ENCODE results near the gene SH2D1B. TPM values are rescaled to one million over a fixed set of nuclear protein-coding genes. Genes with fewer than 3 reads are reported as not detected.

SH2D1B gene
- total and polyA plus RNA-seq, 10 of the 15 experiments (the other 5 are each of a cell fraction or from before 2014, with no cell fraction given) = 0.18 TPM; not detected in 9

- POLR2A ChIA-PET = interaction anchor here (0.5 kb wide), 1 partner anchor 94 kb away, joined by 4 read pairs; no protein-coding TSS in a partner anchor
- BruUV-seq (replicated peaks) = no TSS peak
- Histone ChIP-seq H3K9ac (ENCODE audit: control insufficient read depth, insufficient read depth, low read length) (no peak overlapping the region), H4K20me1 (ENCODE audit: control insufficient read depth, insufficient read depth) (no peaks in the 10 kb centered on the region), H3K27me3 (replicated peaks in 1 of 2; ENCODE audit: control insufficient read depth in 2 of 2, insufficient read depth in 2 of 2, low read length in 1 of 2) (peaks cover 0 to 5% of the 10 kb centered on the region in 2 experiments; a peak in 3 of 4 replicates), H3K4me2 (ENCODE audit: control insufficient read depth, insufficient read depth) (no peak overlapping the region), H3K4me3 (no peak overlapping the region), H2AFZ (ENCODE audit: control insufficient read depth, low read depth, low read length) (no peak overlapping the region), H3K9me3 (replicated peaks; ENCODE audit: control insufficient read depth, insufficient read depth, low read length) (no peaks in the 10 kb centered on the region), H3K36me3 (ENCODE audit: control insufficient read depth in 2 of 2, insufficient read depth in 2 of 2, low read length in 1 of 2) (no peaks in the 10 kb centered on the region), H3K79me2 (ENCODE audit: control insufficient read depth, insufficient read depth, low read length) (no peaks in the 10 kb centered on the region), H3K27ac (ENCODE audit: control insufficient read depth, insufficient read depth) (no peak overlapping the region), H3K4me1 (ENCODE audit: control insufficient read depth, insufficient read depth, low read length) (no peaks in the 10 kb centered on the region)
- in situ Hi-C loops (cut with MboI) (no loop called here), intact Hi-C loops (cut with micrococcal nuclease; ENCODE audit: unreplicated experiment) (no loop called here)
- DNase-seq (ENCODE audit: low read depth, low spot score) (no peak), ATAC-seq (no peak), FAIRE-seq (no peak)
- RAD21 ChIA-PET (ENCODE audit: unreplicated experiment) = no interaction called here
- 2% methylated on average over 3 of the region's 3 CpGs for WGBS (ENCODE audit: insufficient coverage, insufficient replicate concordance, low lambda C conversion rate, missing lambda C conversion rate)
- TF ChIP-seq PAX8 (IDR thresholded peaks at IDR 0.05) = no peak
- no peak for TF ChIP-seq TCF12 (IDR thresholded peaks at IDR 0.05; ENCODE audit: low read depth, low read length)
- TF ChIP-seq BMI1 (IDR thresholded peaks at IDR 0.05; ENCODE audit: borderline replicate concordance) = no peak
- TF ChIP-seq ZZZ3 (IDR thresholded peaks at IDR 0.05; ENCODE audit: control insufficient read depth, insufficient read length, low read depth) = no peak
- TF ChIP-seq CHD4 (IDR thresholded peaks at IDR 0.05) = no peak
- no peak for TF ChIP-seq HSF1 (IDR thresholded peaks at IDR 0.05; ENCODE audit: low read depth, low read length)
- TF ChIP-seq ATF7 (IDR thresholded peaks at IDR 0.05; ENCODE audit: low read depth) = no peak
- no peak for TF ChIP-seq ETV6 (conservative IDR thresholded peaks at IDR 0.05 in 1 of 2, IDR thresholded peaks at IDR 0.05 in 1 of 2; ENCODE audit: borderline replicate concordance in 1 of 2, low read depth in 1 of 2)
- TF ChIP-seq JUNB (IDR thresholded peaks at IDR 0.05) = no peak
- CTCF ChIA-PET = interaction anchor here (1.0 kb wide), 1 partner anchor 39 kb away, joined by 3 read pairs; no protein-coding TSS in a partner anchor
- SMC1A ChIA-PET (ENCODE audit: uncharacterized antibody, unreplicated experiment) = no interaction called here
Observed at GRCh38 chr1:162396201-162396906, 15.6 kb downstream of the SH2D1B start.
